ENCODE results near the gene ATL2.
"Not testable (repeated sequence)": the region's sequence is repeated elsewhere in the genome, so short reads cannot be mapped to it uniquely, and the experiment has no call there.

ATL2 gene

DNA sequence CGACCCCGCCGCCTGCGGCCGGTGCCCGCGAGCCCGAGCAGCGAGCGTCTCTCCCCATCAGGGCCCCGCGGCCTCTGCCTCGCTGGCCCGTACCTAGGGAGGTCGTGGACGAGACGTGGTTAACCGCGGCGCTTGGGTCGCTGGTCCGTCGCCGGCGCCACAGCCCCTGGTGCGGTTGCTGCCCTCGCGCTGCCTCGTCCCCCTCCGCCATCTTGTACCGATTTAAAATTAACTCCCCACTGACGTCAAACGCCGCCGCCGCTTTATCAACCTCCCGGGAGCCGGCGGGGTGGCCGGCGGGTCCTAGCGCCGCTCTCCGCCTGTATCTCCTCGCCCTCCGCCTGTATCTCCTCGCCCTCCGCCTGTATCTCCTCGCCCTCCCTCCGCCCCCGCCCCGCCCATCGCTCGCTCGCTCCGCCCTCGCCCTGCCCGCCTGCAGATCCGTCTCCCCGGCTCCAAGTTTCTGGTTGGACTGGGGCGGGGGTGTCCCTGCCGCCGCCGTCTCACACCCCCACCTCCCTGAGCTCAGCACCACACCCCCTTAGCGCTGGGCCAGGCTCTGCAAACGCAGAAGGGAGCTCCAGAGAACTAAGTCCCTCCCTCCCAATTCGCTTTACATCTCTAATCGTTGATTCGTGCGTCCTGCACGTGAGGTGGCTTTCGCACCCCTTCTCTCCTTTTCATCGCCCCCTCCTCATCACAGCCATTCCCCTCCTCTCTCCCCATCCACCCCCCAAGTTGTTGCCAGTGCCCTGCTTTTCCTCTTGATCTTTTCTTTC is at the start of gene ATL2:
Gene ATL2, minus strand, starts transcription at position 224 of the 779 bp plus-strand sequence. Its CDS starts 13 bp downstream, at position 211.
- peak; percentile 79 for DNase-seq (ENCODE audit: low read depth in 2 of 2)

DNA sequence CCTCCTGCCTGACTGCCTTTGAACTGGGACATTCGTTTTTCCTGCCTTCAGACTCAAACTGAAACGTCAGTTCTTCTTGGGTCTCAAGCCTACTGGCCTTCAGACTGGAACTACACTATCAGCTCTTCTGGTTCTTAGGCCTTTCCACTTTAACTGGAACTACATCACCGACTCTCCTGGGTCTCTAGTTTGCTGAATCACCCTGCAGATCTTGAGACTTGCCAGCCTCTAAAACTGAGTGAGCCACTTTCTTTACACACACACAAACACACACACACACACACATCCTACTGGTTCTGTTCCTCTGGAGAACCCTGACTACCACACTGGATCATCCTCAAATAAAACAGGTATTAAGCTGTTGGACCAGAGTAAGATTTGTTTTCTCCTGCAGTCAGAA is 46.7 kb upstream of the ATL2 start:
- DNase-seq (ENCODE audit: low read depth in 2 of 2), result no peak

DNA sequence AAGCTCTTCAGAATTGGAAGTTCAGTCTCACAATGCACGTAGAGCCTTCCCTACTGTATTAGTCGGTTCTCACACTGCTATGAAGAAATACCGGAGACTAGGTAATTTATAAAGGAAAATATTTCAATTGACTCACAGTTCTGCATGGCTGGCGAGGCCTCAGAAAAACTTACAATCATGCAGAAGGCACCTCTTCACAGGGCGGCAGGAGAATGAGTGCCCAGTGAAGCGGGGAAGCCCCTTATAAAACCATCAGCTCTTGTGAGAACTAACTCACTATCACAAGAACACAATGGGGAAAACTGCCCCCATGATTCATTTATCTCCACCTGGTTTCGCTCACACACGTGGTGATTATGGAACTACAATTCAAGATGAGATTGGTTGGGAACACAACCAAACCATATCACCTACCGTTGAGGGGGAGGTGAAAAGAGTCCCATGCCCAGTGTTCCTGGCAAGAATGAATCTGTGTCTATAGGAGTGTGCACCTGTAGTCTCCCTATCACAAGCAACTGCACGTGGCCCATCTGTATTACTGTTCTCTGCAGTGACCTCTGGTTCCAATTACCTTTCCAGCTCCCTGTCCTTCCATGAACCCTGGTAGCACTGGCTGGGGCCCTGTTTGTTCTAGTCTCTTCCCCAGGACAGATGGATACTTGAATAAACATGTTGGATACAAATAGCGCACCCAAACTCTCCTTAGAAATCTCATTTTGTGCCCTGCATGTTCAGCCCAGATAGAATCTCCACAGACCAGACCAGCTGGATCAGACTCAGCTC is 44.4 kb upstream of the ATL2 start:
- no peak for DNase-seq (ENCODE audit: low read depth in 2 of 2)

- DNase-seq (ENCODE audit: low read depth in 2 of 2), result no peak
Measured at GRCh38 chr2:38419499-38419898, 42.4 kb upstream of the ATL2 start.

DNA sequence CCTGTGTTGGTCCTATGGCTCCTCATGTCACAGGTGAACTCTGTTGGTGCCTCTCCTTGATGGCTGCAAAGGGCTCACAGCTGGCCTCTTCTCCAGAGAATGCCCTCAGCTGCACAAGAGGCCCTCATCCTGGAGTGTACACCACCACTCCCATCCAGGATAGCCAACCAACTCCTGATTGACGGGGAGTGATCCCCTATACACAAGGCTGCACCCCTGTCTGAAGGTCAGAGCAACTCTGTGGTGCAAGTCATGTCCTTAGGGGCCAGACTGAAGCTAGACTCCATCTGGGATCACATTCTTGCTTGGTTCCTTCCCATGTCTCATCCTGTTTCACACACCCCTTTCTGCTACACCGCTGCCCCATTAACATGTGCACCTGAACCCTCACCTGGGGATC is 41.7 kb upstream of the ATL2 start:
- no peak for DNase-seq (ENCODE audit: low read depth in 2 of 2)

DNA sequence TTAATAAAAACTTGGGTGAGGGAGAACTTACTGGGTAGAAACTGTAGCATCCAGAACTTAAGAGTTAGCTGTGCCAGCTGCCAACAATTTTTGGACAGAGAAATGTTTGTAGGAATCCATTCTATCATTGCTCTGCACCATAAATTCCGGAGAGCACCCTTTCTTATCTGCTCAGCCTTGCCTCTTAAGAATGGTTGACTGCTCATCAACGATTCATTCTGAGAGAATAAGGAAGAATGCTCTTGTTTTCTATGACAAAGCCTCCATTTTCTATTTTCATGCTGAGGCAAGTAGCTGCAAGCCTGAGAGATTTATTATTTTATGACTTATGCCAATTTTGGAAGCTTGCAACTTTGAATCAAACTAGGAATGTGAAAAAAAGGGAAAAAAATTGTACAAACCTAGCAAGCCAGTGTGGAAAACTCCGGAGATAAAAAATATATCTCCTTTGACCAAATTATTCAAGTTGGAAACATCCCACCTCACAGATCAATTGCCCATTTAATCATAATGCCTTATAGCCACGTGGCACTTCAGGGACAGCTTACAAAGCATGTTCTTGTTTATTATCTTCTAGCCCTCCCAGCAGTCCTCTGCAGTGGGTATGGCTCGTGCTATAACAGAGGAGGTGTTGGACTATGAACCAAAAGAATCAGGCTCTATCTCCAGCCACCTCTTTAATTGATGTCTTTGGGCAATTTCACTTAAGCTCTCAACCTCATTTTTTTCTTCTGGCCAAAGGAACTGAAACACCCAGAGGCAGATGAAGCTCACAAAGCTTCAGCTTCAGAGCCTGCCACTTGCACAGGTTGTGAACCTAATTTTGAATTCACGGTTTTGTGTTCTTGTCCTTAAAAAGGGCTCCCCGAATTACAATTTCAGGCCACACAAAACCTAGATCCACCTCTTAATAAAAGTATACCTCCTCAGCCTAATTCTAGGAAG is 40.9 kb upstream of the ATL2 start:
- no peak for DNase-seq (ENCODE audit: low read depth in 2 of 2)

DNA sequence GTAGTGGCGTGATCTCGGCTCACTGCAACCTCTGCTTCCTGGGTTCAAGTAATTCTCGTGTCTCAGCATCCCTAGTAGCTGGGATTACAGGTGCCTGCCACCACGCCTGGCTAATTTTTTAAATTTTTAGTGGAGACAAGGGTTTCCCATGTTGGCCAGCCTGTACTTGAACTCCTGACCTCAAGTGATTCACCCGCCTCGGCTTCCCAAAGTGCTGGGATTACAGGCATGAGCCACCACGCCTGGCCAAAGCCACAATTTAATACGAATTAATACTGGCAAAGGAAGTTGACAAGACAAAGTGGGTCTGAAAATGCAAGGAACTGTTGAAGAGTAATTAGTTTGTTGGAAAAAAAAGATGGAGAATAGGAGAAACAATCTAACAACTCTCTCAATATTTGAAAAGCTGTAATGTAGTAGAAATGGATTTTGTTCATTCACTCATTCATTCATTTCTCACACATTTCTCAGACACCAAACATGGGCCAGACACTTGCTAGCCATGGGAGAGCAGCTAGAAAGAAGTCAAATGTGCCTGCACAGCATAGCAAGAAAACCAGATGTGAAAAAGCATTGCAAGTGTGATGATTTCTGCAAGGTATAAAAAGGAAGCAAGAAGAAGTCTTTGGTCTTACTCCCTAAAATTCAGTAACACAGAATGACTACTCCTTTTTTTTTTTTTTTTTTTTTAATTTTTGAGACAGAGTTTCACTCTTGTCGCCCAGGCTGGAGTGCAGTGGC is 39.4 kb upstream of the ATL2 start:
- no peak for DNase-seq (ENCODE audit: low read depth in 2 of 2)

DNA sequence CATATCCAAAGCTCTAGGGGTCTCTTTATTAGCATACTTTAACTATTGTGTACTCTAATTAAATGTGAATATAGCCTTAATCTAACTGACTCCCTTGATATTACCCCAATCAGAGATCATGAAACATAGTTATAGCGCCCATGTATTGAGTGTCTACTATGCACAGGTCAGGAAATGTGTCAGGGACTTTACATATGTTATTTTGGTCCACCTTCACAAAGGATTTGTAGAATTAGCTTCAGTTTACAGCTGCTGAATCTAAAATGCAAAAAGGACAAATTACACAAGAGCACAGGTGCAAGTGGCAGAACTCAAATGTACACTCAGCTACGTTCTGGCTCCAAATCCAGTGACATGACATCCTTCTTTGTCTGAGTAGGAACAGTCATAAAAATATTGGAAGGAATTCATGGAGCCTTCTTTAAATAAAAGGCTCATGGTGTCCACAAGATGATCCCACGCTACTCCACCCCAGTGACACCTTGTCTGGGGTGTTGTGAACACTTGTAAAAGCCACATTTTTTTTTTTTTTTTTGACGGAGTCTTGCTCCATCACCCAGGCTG is 38.7 kb upstream of the ATL2 start:
- DNase-seq (ENCODE audit: low read depth in 2 of 2), result no peak

GRCh38 chr2:38415023-38415422 is 38.0 kb upstream of the ATL2 start:
- no peak for DNase-seq (ENCODE audit: low read depth in 2 of 2)

DNA sequence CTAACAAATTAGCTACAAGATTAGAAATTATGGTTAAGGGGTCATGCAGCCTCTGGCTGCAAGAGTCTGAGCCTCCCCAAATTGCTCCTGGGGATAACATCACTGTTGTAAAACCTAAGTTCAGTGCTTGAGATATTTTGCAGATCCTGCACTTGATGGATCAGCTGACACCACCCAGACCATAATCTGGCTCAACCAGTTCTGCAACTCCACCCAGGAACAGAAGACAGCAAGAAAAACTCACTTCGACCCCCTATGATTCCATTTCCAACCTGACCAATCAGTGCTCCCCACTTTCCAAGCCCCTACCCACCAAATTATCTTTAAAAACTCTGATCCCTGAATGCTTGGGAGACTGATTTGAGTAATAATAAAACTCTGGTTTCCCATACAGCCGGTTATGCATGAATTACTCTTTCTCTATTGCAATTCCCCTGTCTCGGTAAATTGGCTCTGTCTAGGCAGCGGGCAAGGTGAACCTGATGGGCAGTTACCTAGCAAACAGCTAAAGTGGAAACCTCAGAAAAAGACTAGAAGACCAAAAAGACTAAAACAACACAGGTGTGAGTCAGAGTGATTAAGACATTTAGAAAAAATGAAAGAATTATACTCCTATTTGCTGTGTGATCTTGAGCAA is 35.3 kb upstream of the ATL2 start:
- DNase-seq (ENCODE audit: low read depth in 2 of 2), result not testable (repeated sequence)

DNA sequence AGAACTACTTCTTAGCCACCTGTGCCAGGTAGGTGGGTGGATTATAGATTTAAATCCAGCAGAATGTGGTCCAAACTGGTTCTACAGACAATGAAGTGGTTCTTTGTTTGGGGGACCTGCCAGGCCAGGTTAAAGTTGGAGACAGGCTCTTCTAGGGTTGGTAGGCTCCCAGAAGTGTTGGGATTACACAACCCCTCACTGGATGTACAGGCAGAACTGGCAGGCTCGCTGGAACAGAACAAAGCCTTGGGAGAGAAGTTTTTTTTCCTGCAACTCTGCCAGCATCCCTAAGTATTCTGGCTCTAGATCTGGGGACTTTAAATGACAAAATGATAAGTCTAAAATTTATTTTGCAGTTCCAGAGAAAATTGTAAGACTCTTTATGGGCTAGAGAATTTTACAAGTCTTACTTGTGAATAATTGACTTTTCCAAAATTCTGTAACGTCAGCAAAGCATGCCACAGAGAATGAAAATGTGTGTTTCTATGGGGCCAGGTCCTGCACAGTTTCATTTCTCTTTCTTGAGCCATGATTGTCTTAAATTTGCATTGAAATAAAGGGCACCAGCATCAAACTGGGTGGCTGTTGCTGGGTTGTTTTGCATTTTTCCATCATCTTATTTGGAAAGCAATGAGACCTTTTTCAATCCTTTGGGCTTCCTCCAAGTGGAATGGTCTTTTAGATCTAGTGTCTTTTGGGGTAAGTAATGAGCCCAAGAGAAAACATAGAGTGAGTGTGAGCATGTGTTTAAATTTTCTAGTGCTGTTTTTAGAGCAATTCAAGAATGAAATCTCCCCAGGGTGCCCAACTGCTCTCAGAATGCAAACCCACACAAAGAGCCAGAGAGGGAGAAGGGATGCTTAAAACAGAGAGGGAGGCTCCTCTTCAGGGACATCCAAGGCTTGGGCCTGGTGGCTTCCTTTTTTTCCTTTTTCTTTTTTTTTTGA is 32.4 kb upstream of the ATL2 start:
- DNase-seq (ENCODE audit: low read depth in 2 of 2), result no peak

- no peak for DNase-seq (ENCODE audit: low read depth in 2 of 2)
Measured at GRCh38 chr2:38407111-38407682, 30.1 kb upstream of the ATL2 start.

DNA sequence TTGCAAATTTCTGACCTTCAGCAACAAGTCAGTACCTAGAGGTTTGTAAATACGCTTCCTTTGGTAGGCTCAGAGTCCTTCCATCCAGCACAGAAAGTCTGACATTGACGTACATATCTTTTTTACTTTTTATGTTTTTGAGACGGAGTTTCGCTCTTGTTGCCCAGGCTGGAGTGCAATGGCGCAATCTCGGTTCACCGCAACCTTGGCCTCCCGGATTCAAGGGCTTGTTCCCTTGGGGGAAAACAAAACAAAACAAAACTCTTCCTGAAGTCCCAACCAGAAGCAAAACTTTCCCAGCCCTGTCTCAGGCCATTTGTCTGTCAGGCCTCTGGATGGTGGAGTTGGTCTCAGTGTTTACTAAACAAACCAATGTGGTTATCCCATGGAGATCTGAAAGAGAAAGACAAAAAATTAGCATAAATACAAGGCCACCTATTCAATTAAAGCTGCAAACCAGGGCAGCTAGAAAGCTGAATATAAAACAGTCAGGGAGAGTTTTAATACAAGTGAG is 29.6 kb upstream of the ATL2 start:
- DNase-seq (ENCODE audit: low read depth in 2 of 2), result no peak

DNA sequence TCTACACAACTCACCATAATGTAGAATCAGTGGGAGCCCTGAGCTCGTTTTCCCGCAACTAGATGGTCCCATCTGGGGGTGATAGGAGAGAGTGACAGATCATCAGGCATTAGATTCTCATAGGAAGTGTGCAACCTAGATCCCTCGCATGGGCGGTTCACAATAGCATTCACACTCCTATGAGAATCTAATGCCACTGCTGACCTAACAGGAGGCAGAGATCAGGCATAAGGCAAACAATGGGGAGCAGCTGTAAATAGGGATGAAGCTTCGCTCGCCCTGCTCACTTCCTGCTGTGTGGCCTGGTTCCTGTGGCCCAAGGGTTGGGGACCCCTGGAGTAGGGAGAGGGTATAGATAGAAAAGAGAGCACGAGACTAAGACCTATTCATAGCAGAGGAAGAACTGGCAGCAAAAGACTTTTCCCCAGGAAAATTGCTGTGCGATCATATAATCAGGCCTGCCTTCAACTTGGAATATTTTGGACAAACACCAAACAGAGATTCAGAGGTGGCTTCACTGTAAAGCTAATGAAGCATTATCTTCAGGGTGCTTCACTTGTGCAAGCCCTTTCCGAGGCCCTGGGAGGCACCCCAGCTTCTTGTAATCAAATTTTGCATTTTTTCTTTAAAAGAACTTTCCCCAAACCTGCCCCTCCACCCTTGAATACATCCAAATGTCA is 29.0 kb upstream of the ATL2 start:
- DNase-seq (ENCODE audit: low read depth in 2 of 2), result no peak

GRCh38 chr2:38400513-38400912 is 23.4 kb upstream of the ATL2 start:
- no peak for DNase-seq (ENCODE audit: low read depth in 2 of 2)

- DNase-seq (ENCODE audit: low read depth in 2 of 2), result no peak
Measured at GRCh38 chr2:38398739-38399138, 21.7 kb upstream of the ATL2 start.

DNA sequence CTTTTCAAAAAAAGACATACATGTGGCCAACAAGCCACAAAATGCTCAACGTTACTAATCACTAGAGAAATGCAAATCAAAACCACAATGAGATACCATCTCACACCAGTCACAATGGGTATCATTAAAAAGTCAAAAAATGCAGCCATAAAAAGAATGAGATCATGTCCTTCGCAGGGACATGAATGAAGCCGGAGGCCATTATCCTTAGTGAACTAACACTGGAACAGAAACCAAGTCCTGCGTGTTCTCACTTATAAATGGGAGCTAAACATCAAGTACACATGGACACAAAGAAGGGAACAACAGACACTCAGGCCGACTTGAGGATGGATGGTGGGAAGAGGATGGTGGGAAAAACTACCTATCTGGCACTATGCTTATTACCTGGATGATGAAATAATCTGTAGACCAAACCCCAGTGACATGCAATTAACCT is 17.8 kb upstream of the ATL2 start:
- no peak for DNase-seq (ENCODE audit: low read depth in 2 of 2)

DNA sequence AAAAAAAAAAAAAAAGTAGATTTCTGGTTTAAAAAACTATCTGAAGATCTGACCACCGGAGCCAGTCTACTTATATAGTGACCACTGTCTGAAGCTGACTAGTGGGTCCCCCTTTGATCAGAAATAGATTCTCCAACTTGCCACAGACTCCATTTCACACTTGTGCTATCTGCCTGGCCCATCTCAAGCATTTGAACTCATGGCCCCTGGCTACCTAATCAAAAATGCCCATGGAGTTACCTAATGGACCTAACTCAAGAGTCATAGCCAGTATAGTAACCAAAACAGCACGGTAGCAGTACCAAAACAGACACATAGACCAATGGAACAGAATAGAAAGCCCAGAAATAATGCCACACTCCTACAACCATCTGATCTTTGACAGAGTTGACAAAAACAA is 17.0 kb upstream of the ATL2 start:
- no peak for DNase-seq (ENCODE audit: low read depth in 2 of 2)

All from stimulated activated CD4-positive, alpha-beta T cell treated with anti-CD3 and anti-CD28 coated beads, Interleukin-1b, Interleukin-23, amount 100 ng/mL, for 1 hour (primary cell).